Amniotic stem cell (primary cell): ENCODE measurements around the gene HSPH1.

Experiments used
- DNase-seq: peaks from one replicate; lab custom pipeline; 2025; lab: John Stamatoyannopoulos, UW

Gene HSPH1

DNA sequence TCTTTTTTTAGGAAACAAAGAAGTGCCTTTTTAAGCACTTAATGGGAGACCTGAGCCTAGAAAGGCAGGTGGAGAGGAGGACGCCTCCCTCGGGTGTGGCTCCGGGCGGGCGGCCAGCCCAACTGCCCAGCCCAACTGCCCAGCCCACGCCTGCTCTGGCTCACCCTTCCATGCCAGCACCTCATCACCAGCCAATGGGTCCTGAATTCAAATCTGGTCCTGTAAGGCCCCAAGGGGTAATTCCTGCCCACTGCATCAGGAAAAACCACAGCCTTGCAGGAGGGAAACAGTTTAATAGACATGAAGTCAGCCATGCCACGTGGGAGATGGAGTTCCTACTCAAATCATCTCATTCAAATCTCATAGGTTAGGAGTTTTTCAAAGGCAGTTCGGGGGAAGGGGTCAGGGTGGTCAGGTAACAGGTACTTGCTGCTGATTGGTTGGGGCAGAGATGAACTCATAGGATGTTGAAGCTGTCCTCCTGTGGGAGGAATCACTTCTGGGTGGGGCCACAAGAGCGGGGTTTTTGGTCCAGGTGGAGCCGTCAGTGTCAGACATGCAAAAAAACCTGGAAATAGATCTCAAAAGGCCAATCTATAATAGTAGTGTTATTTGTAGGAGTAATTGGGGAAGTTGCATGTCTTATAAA lies 64.9 kb downstream of the HSPH1 start:
- DNase-seq = no peak

- no peak for DNase-seq
These were observed 67.2 kb downstream of the HSPH1 start for GRCh38 chr13:31094331-31095015.

- no peak for DNase-seq
These were observed 68.4 kb downstream of the HSPH1 start for GRCh38 chr13:31093145-31093885.

- no peak for DNase-seq
These were observed 69.1 kb downstream of the HSPH1 start for GRCh38 chr13:31092646-31093045.

DNA sequence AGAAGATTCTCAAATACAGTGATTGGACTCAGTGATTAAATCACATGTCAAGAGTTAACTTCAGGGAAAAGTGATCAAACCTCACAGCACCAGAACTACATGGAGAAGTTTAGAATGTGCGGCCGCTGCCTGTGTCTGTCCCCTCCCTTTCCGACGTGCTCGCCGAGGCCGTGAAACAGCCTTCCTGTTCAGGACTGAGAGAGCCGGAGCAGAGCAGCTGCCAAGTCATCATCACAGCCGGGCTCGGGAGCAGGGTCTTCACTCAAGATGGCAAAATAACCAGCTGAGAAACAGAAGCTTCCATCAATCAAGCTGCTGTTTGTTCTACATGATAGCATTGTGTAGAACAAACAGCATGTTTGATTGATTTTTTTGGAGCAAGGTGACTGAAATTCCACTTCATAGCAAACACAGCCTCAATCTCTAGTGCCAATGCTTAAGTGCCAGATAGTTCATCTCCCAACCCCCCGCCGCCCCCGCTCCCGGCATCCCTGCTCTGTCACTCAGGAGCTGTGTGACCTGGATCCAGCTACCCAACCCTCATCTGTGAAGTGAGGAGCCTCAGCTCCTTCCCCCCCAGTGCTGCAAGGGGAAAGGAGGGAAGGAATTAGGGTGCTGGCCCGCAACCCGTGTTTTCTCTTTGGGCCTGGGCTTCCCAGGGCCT lies 70.6 kb downstream of the HSPH1 start:
- DNase-seq = no peak

DNA sequence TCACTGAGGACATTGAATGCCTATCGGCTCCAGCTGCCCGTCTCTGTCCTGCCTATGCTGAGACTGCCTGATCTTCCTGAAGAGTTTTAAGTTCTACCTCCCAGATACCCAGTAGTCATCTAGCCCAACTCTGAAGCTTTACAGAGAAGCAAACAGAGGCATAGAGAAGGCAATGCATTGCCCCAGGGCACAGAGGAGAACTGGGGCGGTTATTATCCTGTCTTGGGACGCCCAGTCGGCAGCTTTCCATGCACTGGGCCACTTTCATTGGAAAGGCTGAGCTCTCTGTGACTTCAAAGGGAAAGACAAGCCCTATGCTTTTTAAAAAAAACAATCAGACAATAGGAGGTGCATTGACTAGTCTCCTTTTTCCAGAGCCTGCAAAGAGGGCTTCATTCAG lies 71.6 kb downstream of the HSPH1 start:
- DNase-seq = no peak

- no peak for DNase-seq
These were observed 72.1 kb downstream of the HSPH1 start for GRCh38 chr13:31089649-31090048.

DNA sequence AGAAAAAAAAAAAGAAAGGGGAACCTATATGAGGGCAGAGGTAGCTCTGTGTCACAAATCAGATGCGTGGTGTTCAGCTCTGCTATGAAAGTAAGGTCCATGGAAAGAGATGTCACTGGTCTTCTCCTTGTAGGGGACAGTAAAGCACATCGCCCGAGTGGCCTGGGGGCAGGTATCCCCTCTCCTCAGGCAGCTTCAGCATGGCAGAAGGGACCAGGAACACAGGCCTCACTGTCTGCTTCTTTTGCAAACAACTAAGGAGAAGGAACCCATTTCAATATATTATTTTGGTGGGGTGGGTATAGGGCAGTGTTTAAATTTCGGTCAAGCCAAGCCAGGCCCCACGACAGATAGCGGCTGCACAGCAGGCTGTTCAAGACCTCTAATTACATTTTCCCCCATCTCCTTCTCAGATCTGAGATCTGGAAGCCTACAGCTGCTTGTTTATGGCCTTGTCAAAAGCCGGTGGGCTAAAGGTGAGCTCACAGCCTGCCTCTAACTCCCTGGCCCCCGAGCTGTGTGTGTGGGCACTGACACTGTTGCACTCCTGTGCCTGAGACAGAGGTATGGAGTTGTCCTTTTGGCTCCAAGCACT lies 72.8 kb downstream of the HSPH1 start:
- no peak for DNase-seq
